H9 (cell line): ENCODE measurements around the gene AGTPBP1. TPM values are rescaled to one million over a fixed set of nuclear protein-coding genes. Genes with fewer than 3 reads are reported as not detected.

Experiments
- DNase-seq: peaks from one replicate; pipeline ENCODE4 v3.0.0-alpha.2; 2017
- H2AFZ ChIP-seq: one replicate; pipeline ENCODE4 v1.6.1; 2013; ENCODE audit warnings: mild to moderate bottlenecking, low read length, control low read depth, moderate library complexity
- H2AK5ac ChIP-seq: 2 replicates; pipeline ENCODE4 v1.6.1; 2013; ENCODE audit warnings: low read length, control low read depth, mixed read lengths; ENCODE audit not compliant: insufficient read length
- H2BK120ac ChIP-seq: one replicate; pipeline ENCODE4 v1.6.1; 2013; ENCODE audit warnings: low read depth, mild to moderate bottlenecking, low read length, control low read depth, inconsistent platforms; ENCODE audit not compliant: poor library complexity, severe bottlenecking
- H2BK12ac ChIP-seq: 2 replicates; pipeline ENCODE4 v1.6.1; 2013; ENCODE audit warnings: low read length, control low read depth, mixed read lengths, low read depth; ENCODE audit not compliant: insufficient read length
- H2BK15ac ChIP-seq: 2 replicates; pipeline ENCODE4 v1.6.1; 2013; ENCODE audit warnings: low read depth, low read length, control low read depth
- H2BK20ac ChIP-seq: one replicate; pipeline ENCODE4 v1.6.1; 2013; ENCODE audit warnings: low read depth, mild to moderate bottlenecking, low read length, control low read depth, inconsistent platforms; ENCODE audit not compliant: poor library complexity, severe bottlenecking
- H2BK5ac ChIP-seq: 2 replicates; pipeline ENCODE4 v1.6.1; 2013; ENCODE audit warnings: low read length, control low read depth, mixed read lengths; ENCODE audit not compliant: insufficient read length
- H3K14ac ChIP-seq: 2 replicates; pipeline ENCODE4 v1.6.1; 2013; ENCODE audit warnings: low read length, control low read depth; ENCODE audit not compliant: insufficient read depth
- H3K18ac ChIP-seq: 2 replicates; pipeline ENCODE4 v1.6.1; 2013; ENCODE audit warnings: low read depth, mild to moderate bottlenecking, mixed read lengths, low read length, control low read depth; ENCODE audit not compliant: insufficient read length
- H3K23ac ChIP-seq: 2 replicates; pipeline ENCODE4 v1.6.1; 2013; ENCODE audit warnings: low read length, control low read depth, mixed read lengths, low read depth; ENCODE audit not compliant: insufficient read length
- H3K23me2 ChIP-seq: 2 replicates; pipeline ENCODE4 v1.6.1; 2013; ENCODE audit warnings: low read depth, mild to moderate bottlenecking, mixed read lengths, low read length, control low read depth; ENCODE audit not compliant: insufficient read length, poor library complexity, severe bottlenecking
- H3K27ac ChIP-seq: 2 replicates; pipeline ENCODE4 v1.5.1; 2013; ENCODE audit warnings: low read length, control low read depth, mixed read lengths, low read depth; ENCODE audit not compliant: insufficient read length
- H3K27me3 ChIP-seq: 2 replicates; pipeline ENCODE4 v1.6.1; 2013; ENCODE audit warnings: low read length, control low read depth, inconsistent platforms; ENCODE audit not compliant: insufficient read depth
- H3K4ac ChIP-seq: 2 replicates; pipeline ENCODE4 v1.6.1; 2013; ENCODE audit warnings: low read depth, mild to moderate bottlenecking, control low read depth, inconsistent platforms, low read length, moderate library complexity
- H3K4me1 ChIP-seq: 2 replicates; pipeline ENCODE4 v1.6.1; 2013; ENCODE audit warnings: low read length, control low read depth, inconsistent platforms; ENCODE audit not compliant: insufficient read depth
- H3K4me2 ChIP-seq: 2 replicates; pipeline ENCODE4 v1.6.1; 2013; ENCODE audit warnings: low read length, control low read depth, mixed read lengths; ENCODE audit not compliant: insufficient read length, insufficient read depth
- H3K56ac ChIP-seq: 2 replicates; pipeline ENCODE4 v1.6.1; 2013; ENCODE audit warnings: low read depth, mild to moderate bottlenecking, mixed read lengths, low read length, control low read depth; ENCODE audit not compliant: insufficient read length
- H3K79me1 ChIP-seq: 2 replicates; pipeline ENCODE4 v1.6.1; 2013; ENCODE audit warnings: low read depth, mild to moderate bottlenecking, moderate library complexity, low read length, control low read depth, inconsistent platforms; ENCODE audit not compliant: insufficient read depth, poor library complexity, severe bottlenecking
- H3K79me2 ChIP-seq: 2 replicates; pipeline ENCODE4 v1.6.1; 2013; ENCODE audit warnings: low read length, control low read depth, inconsistent platforms; ENCODE audit not compliant: insufficient read depth
- H3K9ac ChIP-seq: 2 replicates; pipeline ENCODE4 v1.6.1; 2013; ENCODE audit warnings: low read length, control low read depth, mixed read lengths; ENCODE audit not compliant: insufficient read length; ENCODE audit errors: extremely low read depth
- H3K9me3 ChIP-seq: one replicate; pipeline ENCODE4 v1.6.1; 2013; ENCODE audit warnings: low read depth, low read length, inconsistent platforms; ENCODE audit not compliant: control insufficient read depth
- H3T11ph ChIP-seq: one replicate; pipeline ENCODE4 v1.6.1; 2013; ENCODE audit warnings: mild to moderate bottlenecking, low read length, control low read depth, inconsistent platforms
- H4K20me1 ChIP-seq: one replicate; pipeline ENCODE4 v1.6.1; 2013; ENCODE audit not compliant: control insufficient read depth, insufficient read length, insufficient read depth
- H4K5ac ChIP-seq: 2 replicates; pipeline ENCODE4 v1.6.1; 2013; ENCODE audit warnings: low read depth, mild to moderate bottlenecking, mixed read lengths, low read length, control low read depth; ENCODE audit not compliant: insufficient read length
- H4K8ac ChIP-seq: replicated peaks from 2 replicates; pipeline ENCODE4 v1.6.1; 2013; ENCODE audit warnings: low read length, control low read depth, mixed read lengths, low read depth; ENCODE audit not compliant: insufficient read length
- H4K91ac ChIP-seq: 2 replicates; pipeline ENCODE4 v1.6.1; 2013; ENCODE audit warnings: low read depth, mild to moderate bottlenecking, moderate library complexity, mixed read lengths, low read length, control low read depth; ENCODE audit not compliant: insufficient read length
- H3K27ac Mint-ChIP-seq, 3 experiments: 2 replicates in 2 of 3; 3 replicates in 1 of 3; pipeline ENCODE4 v1.8.0; 2020 to 2021; ENCODE audit warnings: mixed read lengths in 3 of 3, mild to moderate bottlenecking in 1 of 3, moderate library complexity in 1 of 3
- H3K27me3 Mint-ChIP-seq: 2 replicates; pipeline ENCODE4 v1.8.0; 2021; ENCODE audit warnings: low read depth, mild to moderate bottlenecking, moderate library complexity, mixed read lengths
- H3K36me3 Mint-ChIP-seq, 3 experiments: 2 replicates in 2 of 3; 3 replicates in 1 of 3; pipeline ENCODE4 v1.8.0; 2020 to 2021; ENCODE audit warnings: low read depth in 3 of 3, mixed read lengths in 3 of 3; ENCODE audit not compliant: insufficient read depth in 1 of 3
- H3K4me1 Mint-ChIP-seq, 2 experiments: 2 replicates each; pipeline ENCODE4 v1.8.0; 2020; ENCODE audit warnings: mixed read lengths in 2 of 2
- H3K4me3 Mint-ChIP-seq, 2 experiments: 2 replicates in 1 of 2; 3 replicates in 1 of 2; pipeline ENCODE4 v1.8.0; 2020 to 2021; ENCODE audit warnings: mild to moderate bottlenecking in 2 of 2, mixed read lengths in 2 of 2, moderate library complexity in 1 of 2
- H3K9me3 Mint-ChIP-seq, 2 experiments: 2 replicates in 1 of 2; 3 replicates in 1 of 2; pipeline ENCODE4 v1.8.0; 2020; ENCODE audit warnings: mild to moderate bottlenecking in 2 of 2, mixed read lengths in 2 of 2, moderate library complexity in 1 of 2
- WGBS: extraction: QIAGEN DNeasy Blood & Tissue Kit; methylation state at CpG from one replicate; pipeline ENCODE4 v1.1.7; 2013; ENCODE audit warnings: missing lambda C conversion rate, low lambda C conversion rate, mixed read lengths; ENCODE audit not compliant: insufficient read length; ENCODE audit errors: extremely low coverage; 5-methylcytosine and 5-hydroxymethylcytosine counted together
- total RNA-seq: library from RNA; stranded (reverse); gene quantifications from 2 replicates; pipeline ENCODE4 v1.2.1, GENCODE V29; 2021
- TF ChIP-seq, protein P1 (sequence below): fragments of 200-600 bp; sonication (generic); conservative IDR thresholded peaks from 3 replicates; pipeline ENCODE4 v1.8.0; 2021; ENCODE audit warnings: antibody characterized with exemption, mild to moderate bottlenecking

Gene AGTPBP1
- total RNA-seq, 1 experiment from 2014 or later: 53.1 TPM

DNA sequence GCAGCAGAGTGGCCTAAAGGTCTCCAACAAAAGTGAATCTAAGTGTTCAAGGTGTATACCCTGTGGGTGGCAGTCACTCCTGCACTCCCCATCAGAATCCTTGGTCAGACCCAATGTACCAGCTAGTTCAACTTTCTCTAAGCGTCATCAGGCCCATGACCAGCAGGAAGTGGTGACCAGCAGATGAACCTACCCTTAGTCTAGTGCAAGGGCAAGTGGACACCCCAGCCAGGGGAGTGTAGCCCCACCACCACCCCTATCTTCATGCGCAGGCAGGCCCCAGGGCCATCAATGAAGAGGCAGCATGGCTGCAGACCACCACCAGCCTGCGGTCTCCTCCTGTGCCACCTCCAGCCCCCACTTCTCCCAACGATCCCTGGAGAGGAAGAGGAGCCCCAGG is 213.1 kb downstream of the AGTPBP1 start:
- Histone ChIP-seq H2AFZ (no peak overlapping the region), H3K56ac (no peak overlapping the region), H2BK15ac (no peak overlapping the region), H3K9me3 (no peaks in the 10 kb centered on the region), H3K9ac (no peak overlapping the region), H3K23me2 (no peaks in the 10 kb centered on the region), H2BK12ac (no peak overlapping the region), H3K27ac (no peak overlapping the region), H3K4me1 (no peaks in the 10 kb centered on the region), H2BK120ac (no peak overlapping the region), H4K8ac (no peak overlapping the region), H3K14ac (no peak overlapping the region), H3K79me2 (no peaks in the 10 kb centered on the region), H2BK20ac (no peak overlapping the region), H3K4ac (no peak overlapping the region), H3K27me3 (no peaks in the 10 kb centered on the region), H3K18ac (no peak overlapping the region), H3T11ph (no peak overlapping the region), H2AK5ac (no peak overlapping the region), H2BK5ac (no peak overlapping the region), H4K20me1 (no peaks in the 10 kb centered on the region), H4K5ac (no peak overlapping the region), H3K23ac (no peak overlapping the region), H3K79me1 (no peaks in the 10 kb centered on the region), H4K91ac (no peak overlapping the region), H3K4me2 (no peak overlapping the region)
- no peak for DNase-seq
- Mint-ChIP-seq H3K27me3 (peaks cover 28% of the 10 kb centered on the region), H3K9me3 (no peaks in the 10 kb centered on the region), H3K27ac (no peak overlapping the region), H3K4me3 (no peak overlapping the region), H3K36me3 (no peaks in the 10 kb centered on the region), H3K4me1 (no peaks in the 10 kb centered on the region)
- TF ChIP-seq, protein P1, sequence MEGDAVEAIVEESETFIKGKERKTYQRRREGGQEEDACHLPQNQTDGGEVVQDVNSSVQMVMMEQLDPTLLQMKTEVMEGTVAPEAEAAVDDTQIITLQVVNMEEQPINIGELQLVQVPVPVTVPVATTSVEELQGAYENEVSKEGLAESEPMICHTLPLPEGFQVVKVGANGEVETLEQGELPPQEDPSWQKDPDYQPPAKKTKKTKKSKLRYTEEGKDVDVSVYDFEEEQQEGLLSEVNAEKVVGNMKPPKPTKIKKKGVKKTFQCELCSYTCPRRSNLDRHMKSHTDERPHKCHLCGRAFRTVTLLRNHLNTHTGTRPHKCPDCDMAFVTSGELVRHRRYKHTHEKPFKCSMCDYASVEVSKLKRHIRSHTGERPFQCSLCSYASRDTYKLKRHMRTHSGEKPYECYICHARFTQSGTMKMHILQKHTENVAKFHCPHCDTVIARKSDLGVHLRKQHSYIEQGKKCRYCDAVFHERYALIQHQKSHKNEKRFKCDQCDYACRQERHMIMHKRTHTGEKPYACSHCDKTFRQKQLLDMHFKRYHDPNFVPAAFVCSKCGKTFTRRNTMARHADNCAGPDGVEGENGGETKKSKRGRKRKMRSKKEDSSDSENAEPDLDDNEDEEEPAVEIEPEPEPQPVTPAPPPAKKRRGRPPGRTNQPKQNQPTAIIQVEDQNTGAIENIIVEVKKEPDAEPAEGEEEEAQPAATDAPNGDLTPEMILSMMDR: no peak
- WGBS: no CpG with 5 or more reads among the region's 4 CpGs
